Fibroblast of pulmonary artery (primary cell): ENCODE results near the gene IMPG1.

ENCODE experiments used
- DNase-seq: peaks from one replicate; pipeline ENCODE4 v3.0.0-alpha.2; 2010; ENCODE audit warnings: low read depth
- H3K4me3 ChIP-seq: replicated peaks from 2 replicates; pipeline ENCODE4 v1.5.1; 2011; ENCODE audit warnings: low read depth, mild to moderate bottlenecking, control low read depth, low read length, moderate library complexity
- TF ChIP-seq, protein P1 (sequence below): IDR thresholded peaks from 2 replicates; pipeline ENCODE4 v1.5.1; 2011; ENCODE audit warnings: mild to moderate bottlenecking, control low read depth, low read length, inconsistent platforms; ENCODE audit errors: missing control alignments

IMPG1 gene

DNA sequence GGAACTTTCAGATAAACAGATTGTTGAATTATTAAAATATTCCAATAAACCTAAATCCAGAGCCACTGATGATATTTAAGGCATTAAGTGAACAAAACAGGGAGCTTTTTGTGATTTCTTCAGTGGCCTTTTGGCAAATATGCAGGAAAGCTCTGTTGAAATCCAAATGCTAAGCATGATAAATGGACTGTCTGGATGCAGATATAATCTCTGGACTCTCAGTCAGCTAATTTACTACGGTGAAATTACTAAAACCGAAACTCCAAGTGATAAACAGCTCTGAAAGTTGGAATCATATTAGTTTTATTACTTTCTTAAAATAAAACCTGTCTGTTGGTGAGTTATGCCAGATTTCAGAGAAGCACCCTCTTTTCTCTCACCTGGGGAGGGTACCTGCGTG lies 120.3 kb downstream of the IMPG1 start:
- TF ChIP-seq, protein P1, sequence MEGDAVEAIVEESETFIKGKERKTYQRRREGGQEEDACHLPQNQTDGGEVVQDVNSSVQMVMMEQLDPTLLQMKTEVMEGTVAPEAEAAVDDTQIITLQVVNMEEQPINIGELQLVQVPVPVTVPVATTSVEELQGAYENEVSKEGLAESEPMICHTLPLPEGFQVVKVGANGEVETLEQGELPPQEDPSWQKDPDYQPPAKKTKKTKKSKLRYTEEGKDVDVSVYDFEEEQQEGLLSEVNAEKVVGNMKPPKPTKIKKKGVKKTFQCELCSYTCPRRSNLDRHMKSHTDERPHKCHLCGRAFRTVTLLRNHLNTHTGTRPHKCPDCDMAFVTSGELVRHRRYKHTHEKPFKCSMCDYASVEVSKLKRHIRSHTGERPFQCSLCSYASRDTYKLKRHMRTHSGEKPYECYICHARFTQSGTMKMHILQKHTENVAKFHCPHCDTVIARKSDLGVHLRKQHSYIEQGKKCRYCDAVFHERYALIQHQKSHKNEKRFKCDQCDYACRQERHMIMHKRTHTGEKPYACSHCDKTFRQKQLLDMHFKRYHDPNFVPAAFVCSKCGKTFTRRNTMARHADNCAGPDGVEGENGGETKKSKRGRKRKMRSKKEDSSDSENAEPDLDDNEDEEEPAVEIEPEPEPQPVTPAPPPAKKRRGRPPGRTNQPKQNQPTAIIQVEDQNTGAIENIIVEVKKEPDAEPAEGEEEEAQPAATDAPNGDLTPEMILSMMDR, result no peak

GRCh38 chr6:75947935-75948334 lies 124.5 kb downstream of the IMPG1 start:
- TF ChIP-seq, protein P1, result no peak
- DNase-seq, result no peak
- no peak overlapping the region for H3K4me3 ChIP-seq

More for the DNA sequence above, 120.3 kb downstream of the IMPG1 start:
- H3K4me3 ChIP-seq, result no peak overlapping the region
- DNase-seq, result no peak

DNA sequence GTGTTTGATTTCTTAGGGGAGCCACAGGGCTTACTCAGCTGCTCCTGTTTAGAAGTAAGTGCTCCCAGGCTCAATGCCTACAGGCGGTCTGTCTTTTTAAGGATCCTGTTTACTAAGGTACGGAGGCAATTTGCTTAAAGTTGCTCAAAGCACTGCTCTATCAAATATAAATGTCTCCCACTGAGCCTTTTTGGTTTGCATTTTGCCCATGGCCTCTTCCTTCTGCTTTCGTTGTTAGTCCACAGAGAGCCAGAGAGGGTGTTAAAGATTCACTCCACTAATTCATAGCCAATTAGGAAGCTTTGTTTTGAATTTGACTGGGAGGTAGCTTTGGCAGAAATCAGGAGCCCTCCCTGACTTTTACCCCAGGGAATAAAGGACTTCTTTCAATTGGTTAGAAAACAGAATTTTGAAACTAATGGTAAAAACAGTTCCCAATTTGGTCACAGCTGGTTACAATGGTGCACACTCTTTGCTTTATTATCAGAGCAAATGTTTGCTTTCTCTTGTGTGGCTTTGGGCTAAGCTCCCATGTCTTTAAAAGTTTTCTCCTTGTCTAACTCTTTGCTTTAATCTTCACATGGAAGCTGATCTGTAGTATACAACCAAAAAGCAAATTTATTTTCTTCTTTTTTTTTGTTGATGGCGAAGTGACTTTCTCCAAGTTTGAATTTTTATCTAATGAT lies 126.2 kb downstream of the IMPG1 start:
- H3K4me3 ChIP-seq, result no peak overlapping the region
- TF ChIP-seq, protein P1, result no peak
- DNase-seq, result no peak

DNA sequence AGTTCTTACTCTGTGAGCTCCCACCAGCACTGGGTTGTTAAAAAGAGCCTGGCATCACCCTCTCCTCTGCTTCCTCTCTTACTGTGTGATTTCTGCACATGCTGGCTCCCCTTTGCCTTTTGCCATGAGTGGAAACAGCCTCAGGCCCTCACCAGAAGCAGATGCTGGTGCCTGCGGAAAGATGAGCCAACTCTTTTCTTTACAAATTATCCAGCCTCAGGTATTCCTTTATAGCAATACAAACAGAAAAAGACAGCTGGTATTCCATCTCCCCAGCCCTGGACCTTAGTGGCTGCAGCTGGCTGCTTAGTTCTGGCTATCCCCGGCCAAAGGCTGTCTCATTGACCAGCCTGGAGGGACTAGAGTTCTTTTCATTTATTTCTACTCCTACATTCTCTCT lies 129.1 kb downstream of the IMPG1 start:
- no peak for DNase-seq
- TF ChIP-seq, protein P1, result no peak
- no peak overlapping the region for H3K4me3 ChIP-seq

GRCh38 chr6:75941509-75941908 lies 131.0 kb downstream of the IMPG1 start:
- no peak overlapping the region for H3K4me3 ChIP-seq
- TF ChIP-seq, protein P1, result no peak
- no peak for DNase-seq

DNA sequence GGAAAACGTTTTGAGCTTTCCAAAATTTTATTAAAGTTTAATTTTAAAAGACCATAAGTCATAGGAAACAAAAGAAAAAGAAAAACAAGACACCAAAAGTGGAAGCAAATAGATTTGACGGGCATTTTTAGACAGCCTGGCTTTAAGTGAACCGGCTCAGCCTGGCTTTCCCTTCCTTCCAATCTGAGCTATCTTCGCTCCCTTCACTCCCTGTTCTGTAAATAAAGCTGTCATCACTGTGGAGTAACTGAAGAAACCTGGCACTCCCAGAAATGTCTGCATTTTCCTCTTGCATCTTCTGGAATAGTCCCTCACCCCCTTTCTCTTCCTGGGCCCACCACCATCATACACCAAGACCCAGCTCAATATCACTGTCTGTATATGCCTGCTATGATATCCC lies 131.9 kb downstream of the IMPG1 start:
- TF ChIP-seq, protein P1, result no peak

GRCh38 chr6:75937846-75938245 lies 134.6 kb downstream of the IMPG1 start:
- DNase-seq, result no peak
- TF ChIP-seq, protein P1, result no peak
- no peak overlapping the region for H3K4me3 ChIP-seq

More for the DNA sequence above, 131.9 kb downstream of the IMPG1 start:
- no peak overlapping the region for H3K4me3 ChIP-seq
- no peak for DNase-seq
